GM21576 (cell line): ENCODE measurements around the gene PBX3.

Experiments
- ATAC-seq: cut with Tn5 transposase; IDR thresholded peaks from one replicate; pipeline ENCODE4 v1.9.1; 2021; ENCODE audit warnings: mild to moderate bottlenecking, moderate library complexity; ENCODE audit not compliant: unreplicated experiment

Gene PBX3

GRCh38 chr9:125897481-125897880, 150.3 kb downstream of the PBX3 start:
- ATAC-seq: no peak

GRCh38 chr9:125902214-125902613, 155.0 kb downstream of the PBX3 start:
- ATAC-seq: no peak

GRCh38 chr9:125902831-125903512, 155.8 kb downstream of the PBX3 start:
- no peak for ATAC-seq

- no peak for ATAC-seq
Observed at GRCh38 chr9:125904155-125904851, 157.1 kb downstream of the PBX3 start.

- no peak for ATAC-seq
Observed at GRCh38 chr9:125906144-125906543, 159.0 kb downstream of the PBX3 start.

- no peak for ATAC-seq
Observed at GRCh38 chr9:125906893-125907292, 159.7 kb downstream of the PBX3 start.

GRCh38 chr9:125908136-125908535, 161.0 kb downstream of the PBX3 start:
- no peak for ATAC-seq

GRCh38 chr9:125908966-125909365, 161.8 kb downstream of the PBX3 start:
- no peak for ATAC-seq

- ATAC-seq: no peak
Observed at GRCh38 chr9:125909459-125909858, 162.3 kb downstream of the PBX3 start.

GRCh38 chr9:125910286-125910685, 163.1 kb downstream of the PBX3 start:
- ATAC-seq: no peak

- ATAC-seq: no peak
Observed at GRCh38 chr9:125911861-125912644, 164.9 kb downstream of the PBX3 start.

GRCh38 chr9:125912667-125913066, 165.5 kb downstream of the PBX3 start:
- no peak for ATAC-seq

GRCh38 chr9:125913551-125913950, 166.4 kb downstream of the PBX3 start:
- no peak for ATAC-seq

GRCh38 chr9:125914411-125914810, 167.2 kb downstream of the PBX3 start:
- ATAC-seq: no peak

- no peak for ATAC-seq
Observed at GRCh38 chr9:125915606-125916005, 168.4 kb downstream of the PBX3 start.

GRCh38 chr9:125919565-125919964, 172.4 kb downstream of the PBX3 start:
- ATAC-seq: no peak

GRCh38 chr9:125920402-125920801, 173.2 kb downstream of the PBX3 start:
- ATAC-seq: no peak

- ATAC-seq: no peak
Observed at GRCh38 chr9:125922854-125923253, 175.7 kb downstream of the PBX3 start.

- ATAC-seq: no peak
Observed at GRCh38 chr9:125924351-125924750, 177.2 kb downstream of the PBX3 start.

GRCh38 chr9:125926936-125927335, 179.8 kb downstream of the PBX3 start:
- no peak for ATAC-seq

- no peak for ATAC-seq
Observed at GRCh38 chr9:125929846-125930245, 182.7 kb downstream of the PBX3 start.

GRCh38 chr9:125931211-125931610, 184.0 kb downstream of the PBX3 start:
- ATAC-seq: no peak
